Right atrium auricular region (tissue), 2 donors: Measurements from ENCODE around the gene SYT1. TPM values are rescaled to one million over a fixed set of nuclear protein-coding genes. Genes with fewer than 3 reads are reported as not detected.

Experiments
- DNase-seq: peaks from one replicate; pipeline ENCODE4 v3.0.0-alpha.2; 2019; ENCODE audit warnings: low spot score
- H3K27ac ChIP-seq, 2 donors: fragments of 200-600 bp; sonication (generic); 1 replicate in 1 of 2; 2 replicates in 1 of 2; pipeline ENCODE4 v1.5.1; 2016 to 2019
- H3K27me3 ChIP-seq, 2 donors: fragments of 200-600 bp; sonication (generic); one replicate each; pipeline versions ENCODE4 v1.5.1 to v1.6.0; 2017 to 2019
- H3K36me3 ChIP-seq: fragments of 200-600 bp; sonication (generic); one replicate; pipeline ENCODE4 v1.5.1; 2016
- H3K4me1 ChIP-seq, 2 donors: fragments of 200-600 bp; sonication (generic); one replicate each; pipeline versions ENCODE4 v1.5.1 to v1.6.0; 2017 to 2019
- H3K4me3 ChIP-seq, 2 donors: fragments of 200-600 bp; sonication (generic); 1 replicate in 1 of 2; 2 replicates in 1 of 2; pipeline ENCODE4 v1.5.1; 2017 to 2019; ENCODE audit warnings: mild to moderate bottlenecking in 1 of 2, moderate library complexity in 1 of 2
- H3K9me3 ChIP-seq, 2 donors: fragments of 200-600 bp; sonication (generic); one replicate each; pipeline ENCODE4 v1.5.1; 2019
- CTCF ChIP-seq, 2 donors: fragments of 200-600 bp; sonication (generic); IDR thresholded peaks; one replicate each; pipeline ENCODE4 v1.5.1; 2019; ENCODE audit warnings: antibody characterized with exemption in 2 of 2
- total RNA-seq, 2 donors: library from RNA; depleted of rRNA; stranded (reverse); fragments of >200 nt; gene quantifications; one replicate each; pipeline ENCODE4 v1.1.0, GENCODE V29; 2016

The SYT1 gene
- total RNA-seq, 2 donors from 2014 or later = 0.16 TPM; not detected in 1

- Histone ChIP-seq H3K9me3 (peaks cover 0 to 14% of the 10 kb centered on the region in 2 donors), H3K36me3 (no peaks in the 10 kb centered on the region)
- no peak for DNase-seq
Measured at GRCh38 chr12:78853231-78853630, 11.3 kb upstream of the SYT1 start.

GRCh38 chr12:78863482-78864402 is 832 bp upstream of the SYT1 start:
- Histone ChIP-seq H3K4me3 (peak overlapping the region; percentile 18 to 44), H3K27me3 (peaks cover 0 to 9% of the 10 kb centered on the region in 2 donors), H3K9me3 (no peaks in the 10 kb centered on the region), H3K36me3 (no peaks in the 10 kb centered on the region), H3K4me1 (peaks cover 0 to 21% of the 10 kb centered on the region in 2 donors), H3K27ac (no peak overlapping the region)
- no peak for DNase-seq
- TF ChIP-seq CTCF (IDR thresholded peaks at IDR 0.05) = no peak

More at GRCh38 chr12:78853231-78853630, 11.3 kb upstream of the SYT1 start:
- H3K4me3 ChIP-seq = no peak overlapping the region
- no peaks in the 10 kb centered on the region for H3K27me3 ChIP-seq
- no peak overlapping the region for H3K27ac ChIP-seq
- H3K4me1 ChIP-seq = no peaks in the 10 kb centered on the region
- TF ChIP-seq CTCF (IDR thresholded peaks at IDR 0.05) = no peak

- peaks cover 0 to 21% of the 10 kb centered on the region in 2 donors for H3K4me1 ChIP-seq
- no peaks in the 10 kb centered on the region for H3K36me3 ChIP-seq
- peak overlapping the region in 1 of 2 donors; percentile 44 for H3K4me3 ChIP-seq
- H3K27me3 ChIP-seq = peaks cover 0 to 9% of the 10 kb centered on the region in 2 donors
- no peak for TF ChIP-seq CTCF (IDR thresholded peaks at IDR 0.05)
- H3K27ac ChIP-seq = no peak overlapping the region
- no peaks in the 10 kb centered on the region for H3K9me3 ChIP-seq
- no peak for DNase-seq
Measured at GRCh38 chr12:78864870-78865463, 393 bp downstream of the SYT1 start.

GRCh38 chr12:78865516-78865915 is 942 bp downstream of the SYT1 start:
- TF ChIP-seq CTCF (IDR thresholded peaks at IDR 0.05) = no peak
- H3K36me3 ChIP-seq = no peaks in the 10 kb centered on the region
- H3K27ac ChIP-seq = no peak overlapping the region
- no peak for DNase-seq
- peaks cover 0 to 21% of the 10 kb centered on the region in 2 donors for H3K4me1 ChIP-seq
- no peaks in the 10 kb centered on the region for H3K9me3 ChIP-seq
- peaks cover 0 to 9% of the 10 kb centered on the region in 2 donors for H3K27me3 ChIP-seq
- no peak overlapping the region for H3K4me3 ChIP-seq

GRCh38 chr12:78866518-78866917 is 1.9 kb downstream of the SYT1 start:
- DNase-seq = no peak
- Histone ChIP-seq H3K27me3 (peaks cover 0 to 9% of the 10 kb centered on the region in 2 donors), H3K4me1 (peaks cover 0 to 21% of the 10 kb centered on the region in 2 donors), H3K4me3 (no peak overlapping the region), H3K36me3 (no peaks in the 10 kb centered on the region), H3K27ac (no peak overlapping the region), H3K9me3 (no peaks in the 10 kb centered on the region)
- no peak for TF ChIP-seq CTCF (IDR thresholded peaks at IDR 0.05)
